ENCODE data around the gene S100PBP.

- TF ChIP-seq CTCF (conservative IDR thresholded peaks at IDR 0.05; ENCODE audit: low read depth, low read length) = no peak
- TF ChIP-seq RAD21 (IDR thresholded peaks at IDR 0.05; ENCODE audit: low read length) = no peak
- TF ChIP-seq POLR2A (IDR thresholded peaks at IDR 0.05; ENCODE audit: low read depth, low read length) = no peak
- no peak for TF ChIP-seq MXI1 (IDR thresholded peaks at IDR 0.05; ENCODE audit: borderline replicate concordance, low read depth, low read length)
- no peak for TF ChIP-seq SMC3 (IDR thresholded peaks at IDR 0.05; ENCODE audit: low read depth, low read length)
- no peak for TF ChIP-seq RCOR1 (IDR thresholded peaks at IDR 0.05; ENCODE audit: insufficient replicate concordance, low read length)
- TF ChIP-seq USF2 (IDR thresholded peaks at IDR 0.05; ENCODE audit: low read depth, low read length) = no peak
- no peak for TF ChIP-seq NFE2L2 (IDR thresholded peaks at IDR 0.05; ENCODE audit: low read depth, low read length)
- no peak for TF ChIP-seq MAZ (IDR thresholded peaks at IDR 0.05; ENCODE audit: borderline replicate concordance, low read depth, low read length)
- no peak for TF ChIP-seq MAFK (IDR thresholded peaks at IDR 0.05; ENCODE audit: low read depth, low read length)
- TF ChIP-seq CEBPB (IDR thresholded peaks at IDR 0.05; ENCODE audit: low read depth, low read length) = no peak
Measured at GRCh38 chr1:32904797-32905196, 87.3 kb downstream of the S100PBP start.
